HG03520 (cell line): ENCODE measurements around the gene GJE1.

ENCODE experiments used
- ATAC-seq: cut with Tn5 transposase; IDR thresholded peaks from one replicate; pipeline ENCODE4 v1.9.1; 2021; ENCODE audit warnings: mild to moderate bottlenecking, moderate library complexity; ENCODE audit not compliant: unreplicated experiment

Gene GJE1

GRCh38 chr6:142162780-142163179 is 30.1 kb downstream of the GJE1 start:
- no peak for ATAC-seq

- ATAC-seq, result no peak
Observed at GRCh38 chr6:142165227-142165626, 32.5 kb downstream of the GJE1 start.

- no peak for ATAC-seq
Observed at GRCh38 chr6:142167071-142167470, 34.3 kb downstream of the GJE1 start.

GRCh38 chr6:142167486-142167885 is 34.8 kb downstream of the GJE1 start:
- no peak for ATAC-seq

- no peak for ATAC-seq
Observed at GRCh38 chr6:142171351-142171750, 38.6 kb downstream of the GJE1 start.

DNA sequence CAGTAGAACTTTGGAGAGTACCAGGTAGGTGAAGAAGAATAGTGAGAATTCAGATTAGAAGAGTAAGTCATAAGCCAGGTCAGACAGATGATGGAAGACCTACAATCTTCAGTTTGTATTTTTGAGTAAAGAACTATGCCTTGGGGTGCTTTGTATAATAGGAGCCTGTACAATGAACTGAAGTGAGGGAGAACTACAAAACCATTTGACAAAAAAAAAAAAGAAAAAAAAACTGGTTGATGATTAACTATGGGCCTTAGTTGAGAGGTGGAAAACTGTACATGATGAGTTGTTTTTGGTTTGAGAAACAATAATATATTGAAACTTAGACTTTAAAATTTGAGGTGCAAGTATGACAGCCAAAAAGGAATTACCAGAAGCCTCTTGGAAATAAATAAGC is 40.0 kb downstream of the GJE1 start:
- no peak for ATAC-seq

DNA sequence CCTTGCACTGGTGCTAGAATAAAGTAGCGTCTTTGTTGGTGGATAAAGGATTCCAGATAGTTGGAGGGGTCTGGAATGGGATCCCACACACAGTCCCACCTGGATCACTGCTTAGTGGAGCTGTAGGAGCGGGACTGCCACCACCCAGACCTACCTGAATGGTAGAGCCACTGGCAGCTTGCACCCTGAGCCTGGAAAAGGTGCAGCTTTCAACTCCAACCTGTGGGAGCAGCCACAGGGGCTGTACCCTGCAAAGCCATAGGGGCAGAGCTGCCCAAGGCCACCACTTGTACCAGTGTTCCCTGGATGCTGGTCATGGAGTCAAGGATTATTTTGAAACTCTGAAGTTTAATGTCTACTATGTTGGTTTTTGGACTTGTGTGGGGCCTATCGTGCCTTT is 41.3 kb downstream of the GJE1 start:
- no peak for ATAC-seq

DNA sequence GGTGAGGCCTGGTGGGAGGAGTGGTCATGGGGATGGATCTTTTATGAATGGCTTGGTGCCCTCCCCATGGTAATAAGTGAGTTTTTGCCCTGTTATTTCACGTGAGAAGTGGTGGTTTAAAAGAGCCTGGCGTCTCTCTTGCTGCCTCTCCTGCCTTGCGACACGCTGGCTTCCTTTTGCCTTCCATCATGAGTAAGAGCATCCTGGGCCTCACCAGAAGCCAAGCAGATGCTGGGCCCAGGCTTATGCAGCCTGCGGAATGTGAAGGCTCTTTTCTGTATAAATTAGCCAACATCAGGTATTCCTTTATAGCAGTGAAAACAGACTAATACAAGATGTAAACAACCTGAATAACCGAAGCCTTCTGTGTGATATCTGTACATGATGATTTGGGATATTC is 42.0 kb downstream of the GJE1 start:
- no peak for ATAC-seq

GRCh38 chr6:142178129-142178528 is 45.4 kb downstream of the GJE1 start:
- no peak for ATAC-seq

DNA sequence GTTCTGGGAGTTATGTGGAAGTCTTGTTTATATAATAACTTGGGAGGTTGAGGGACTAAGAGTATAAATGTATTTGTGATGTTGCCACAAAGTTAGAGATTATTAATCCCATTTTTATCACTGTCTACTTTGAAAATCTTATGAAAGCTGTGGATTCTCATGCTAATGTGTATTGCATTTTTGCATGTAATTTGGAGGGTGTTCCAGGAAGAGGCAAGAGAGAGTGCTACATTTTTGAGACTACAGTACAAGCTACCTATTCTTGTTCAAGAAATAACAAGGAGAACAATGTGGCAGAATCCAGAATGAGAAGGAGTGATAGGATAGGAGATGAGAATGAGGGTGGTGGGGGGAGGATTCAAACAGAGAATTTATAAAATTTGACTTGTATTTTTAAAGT is 49.3 kb downstream of the GJE1 start:
- ATAC-seq, result no peak

DNA sequence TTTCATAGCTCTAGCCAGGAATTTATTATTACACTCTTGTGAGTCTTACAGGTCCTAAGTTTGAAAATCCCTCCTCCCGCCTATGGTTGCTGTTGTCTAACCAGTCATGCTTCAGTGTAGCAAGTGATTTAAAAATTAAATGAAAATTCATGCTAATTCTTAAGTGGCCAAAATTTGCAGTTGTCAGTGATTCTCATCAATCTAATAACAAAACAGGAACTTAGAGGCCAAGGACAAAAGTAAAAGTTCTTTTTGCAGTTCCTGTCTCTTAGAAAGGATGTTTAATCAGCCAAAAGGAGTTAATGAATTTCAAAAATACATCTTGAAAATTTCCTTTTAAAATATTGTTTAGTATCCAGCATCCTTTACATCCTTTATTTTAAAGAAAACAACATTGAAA is 50.6 kb downstream of the GJE1 start:
- ATAC-seq, result no peak

DNA sequence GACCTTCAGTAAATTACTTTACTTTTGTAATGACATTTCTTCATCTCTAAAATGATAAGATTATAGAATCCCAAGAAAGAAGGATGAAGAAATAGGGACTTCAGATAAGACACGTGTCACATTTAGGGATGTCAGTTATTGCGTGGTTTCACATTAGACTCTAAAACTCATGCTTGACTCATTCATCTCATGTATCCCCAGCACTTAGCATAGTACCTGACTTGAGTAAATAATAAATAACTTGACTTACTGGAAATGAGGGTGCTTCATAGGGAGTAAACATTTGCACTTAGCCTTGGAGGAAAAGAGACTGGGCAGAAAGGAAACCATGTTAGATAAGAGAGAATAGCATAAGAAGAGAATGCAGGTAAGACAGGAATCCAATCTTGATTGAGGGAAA is 51.6 kb downstream of the GJE1 start:
- no peak for ATAC-seq
